ENCODE measurements around the gene MOV10L1. TPM values are rescaled to one million over a fixed set of nuclear protein-coding genes. Genes with fewer than 3 reads are reported as not detected.

The MOV10L1 gene
- total RNA-seq, 4 donors from 2014 or later, result 0.23 to 0.83 (median 0.40) TPM

DNA sequence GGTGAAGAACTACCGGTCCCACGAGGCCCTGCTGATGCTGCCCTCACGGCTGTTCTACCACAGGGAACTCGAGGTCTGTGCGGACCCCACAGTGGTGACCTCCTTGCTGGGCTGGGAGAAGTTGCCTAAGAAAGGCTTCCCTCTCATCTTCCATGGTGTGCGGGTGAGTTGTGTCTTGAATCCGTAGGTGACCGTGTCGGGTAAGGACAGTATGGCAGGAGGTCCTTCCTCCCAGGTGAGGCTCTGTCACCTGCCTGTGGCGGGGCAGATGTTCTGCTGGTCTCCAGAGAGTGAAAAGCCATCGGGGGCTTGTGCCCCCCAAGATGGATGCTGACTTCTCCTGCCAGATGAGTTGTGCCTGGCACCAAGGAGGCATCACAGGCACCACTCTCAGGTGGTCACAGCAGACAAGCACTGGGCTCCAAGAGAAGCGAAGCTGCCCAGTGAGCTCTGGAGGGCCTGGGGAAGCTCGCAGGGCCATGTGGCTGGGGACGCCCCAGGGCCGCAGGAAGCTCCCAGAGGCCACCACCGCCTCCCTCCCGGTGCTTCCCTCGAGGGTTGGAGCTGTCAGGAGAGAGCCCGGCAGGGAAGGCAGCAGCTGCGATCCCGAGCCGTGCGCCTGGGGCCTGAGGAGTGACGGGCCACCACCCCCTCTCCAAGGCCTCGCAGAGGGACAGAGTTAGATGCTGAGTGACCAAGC, 63.4 kb downstream of the MOV10L1 start:
- no peaks in the 10 kb centered on the region for H3K4me1 ChIP-seq

GRCh38 chr22:50153756-50154140, 63.9 kb downstream of the MOV10L1 start:
- Histone ChIP-seq H3K27ac (replicated peaks in 1 of 4) (no peak overlapping the region), H3K27me3 (no peaks in the 10 kb centered on the region), H3K36me3 (no peaks in the 10 kb centered on the region), H3K9me3 (no peaks in the 10 kb centered on the region), H3K4me1 (no peaks in the 10 kb centered on the region), H3K4me3 (no peak overlapping the region)
- intact Hi-C loops (cut with DNase I), result no loop called here
- no peak for TF ChIP-seq POLR2AphosphoS5 (IDR thresholded peaks at IDR 0.05)
- no peak for TF ChIP-seq POLR2A (IDR thresholded peaks at IDR 0.05; ENCODE audit: low read depth)
- no peak for TF ChIP-seq EP300 (IDR thresholded peaks at IDR 0.05)
- TF ChIP-seq, protein P1, sequence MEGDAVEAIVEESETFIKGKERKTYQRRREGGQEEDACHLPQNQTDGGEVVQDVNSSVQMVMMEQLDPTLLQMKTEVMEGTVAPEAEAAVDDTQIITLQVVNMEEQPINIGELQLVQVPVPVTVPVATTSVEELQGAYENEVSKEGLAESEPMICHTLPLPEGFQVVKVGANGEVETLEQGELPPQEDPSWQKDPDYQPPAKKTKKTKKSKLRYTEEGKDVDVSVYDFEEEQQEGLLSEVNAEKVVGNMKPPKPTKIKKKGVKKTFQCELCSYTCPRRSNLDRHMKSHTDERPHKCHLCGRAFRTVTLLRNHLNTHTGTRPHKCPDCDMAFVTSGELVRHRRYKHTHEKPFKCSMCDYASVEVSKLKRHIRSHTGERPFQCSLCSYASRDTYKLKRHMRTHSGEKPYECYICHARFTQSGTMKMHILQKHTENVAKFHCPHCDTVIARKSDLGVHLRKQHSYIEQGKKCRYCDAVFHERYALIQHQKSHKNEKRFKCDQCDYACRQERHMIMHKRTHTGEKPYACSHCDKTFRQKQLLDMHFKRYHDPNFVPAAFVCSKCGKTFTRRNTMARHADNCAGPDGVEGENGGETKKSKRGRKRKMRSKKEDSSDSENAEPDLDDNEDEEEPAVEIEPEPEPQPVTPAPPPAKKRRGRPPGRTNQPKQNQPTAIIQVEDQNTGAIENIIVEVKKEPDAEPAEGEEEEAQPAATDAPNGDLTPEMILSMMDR (IDR thresholded peaks at IDR 0.05), result no peak
- DNase-seq (ENCODE audit: extremely low spot score), result no peak
- WGBS, result 94% methylated on average over 7 of the region's 7 CpGs

More for the DNA sequence above, 63.4 kb downstream of the MOV10L1 start:
- Histone ChIP-seq H3K27ac (replicated peaks in 1 of 4) (no peak overlapping the region), H3K36me3 (no peaks in the 10 kb centered on the region), H3K9me3 (no peaks in the 10 kb centered on the region), H3K27me3 (no peaks in the 10 kb centered on the region), H3K4me3 (no peak overlapping the region)
- 78% methylated on average over 24 of the region's 25 CpGs for WGBS
- intact Hi-C loops (cut with DNase I), result no loop called here
- TF ChIP-seq, protein P1 (IDR thresholded peaks at IDR 0.05), result no peak
- TF ChIP-seq EP300 (IDR thresholded peaks at IDR 0.05) (no peak), POLR2A (IDR thresholded peaks at IDR 0.05; ENCODE audit: low read depth) (no peak), POLR2AphosphoS5 (IDR thresholded peaks at IDR 0.05) (no peak)
- no peak for DNase-seq (ENCODE audit: extremely low spot score)

DNA sequence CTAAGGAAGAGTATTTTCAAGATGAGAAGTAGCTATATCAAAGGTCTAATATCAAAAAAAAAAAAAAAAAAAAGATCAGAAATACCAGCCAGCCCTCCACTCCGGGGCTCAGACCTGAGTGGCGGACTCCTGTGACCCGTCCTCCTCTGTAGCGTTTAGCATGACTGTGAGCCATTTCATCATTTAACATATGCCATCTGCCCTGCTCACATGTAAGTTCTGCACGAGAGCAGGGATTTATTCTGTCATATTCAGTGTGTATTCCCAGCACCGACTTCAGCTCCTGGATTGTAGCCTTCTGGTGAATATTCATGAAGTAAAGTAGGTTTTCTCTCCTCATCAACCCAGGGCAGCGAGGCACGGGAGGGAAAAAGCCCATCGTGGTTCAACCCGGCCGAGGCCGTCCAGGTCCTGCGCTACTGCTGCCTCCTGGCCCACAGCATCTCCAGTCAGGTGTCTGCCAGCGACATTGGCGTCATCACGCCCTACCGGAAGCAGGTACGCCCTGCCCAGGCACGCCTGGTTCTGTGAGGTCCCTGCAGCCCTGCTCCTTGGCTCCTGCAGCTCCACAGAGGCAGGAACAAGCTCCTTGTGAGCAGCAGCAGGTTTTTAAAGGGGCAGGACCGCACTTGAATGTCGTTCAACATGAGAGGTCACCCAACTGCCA, 68.0 kb downstream of the MOV10L1 start:
- Histone ChIP-seq H3K36me3 (no peaks in the 10 kb centered on the region), H3K4me3 (no peak overlapping the region), H3K9me3 (no peaks in the 10 kb centered on the region), H3K27me3 (peaks cover 0 to 16% (median 0%) of the 10 kb centered on the region in 4 donors), H3K4me1 (no peaks in the 10 kb centered on the region), H3K27ac (replicated peaks in 1 of 4) (no peak overlapping the region)
- no peak for TF ChIP-seq POLR2AphosphoS5 (IDR thresholded peaks at IDR 0.05)
- TF ChIP-seq EP300 (IDR thresholded peaks at IDR 0.05), result no peak
- no peak for TF ChIP-seq POLR2A (IDR thresholded peaks at IDR 0.05; ENCODE audit: low read depth)
- TF ChIP-seq, protein P1 (IDR thresholded peaks at IDR 0.05), result no peak
- intact Hi-C loops (cut with DNase I), result no loop called here
- WGBS, result 92% methylated on average over 21 of the region's 21 CpGs
- DNase-seq (ENCODE audit: extremely low spot score), result no peak

DNA sequence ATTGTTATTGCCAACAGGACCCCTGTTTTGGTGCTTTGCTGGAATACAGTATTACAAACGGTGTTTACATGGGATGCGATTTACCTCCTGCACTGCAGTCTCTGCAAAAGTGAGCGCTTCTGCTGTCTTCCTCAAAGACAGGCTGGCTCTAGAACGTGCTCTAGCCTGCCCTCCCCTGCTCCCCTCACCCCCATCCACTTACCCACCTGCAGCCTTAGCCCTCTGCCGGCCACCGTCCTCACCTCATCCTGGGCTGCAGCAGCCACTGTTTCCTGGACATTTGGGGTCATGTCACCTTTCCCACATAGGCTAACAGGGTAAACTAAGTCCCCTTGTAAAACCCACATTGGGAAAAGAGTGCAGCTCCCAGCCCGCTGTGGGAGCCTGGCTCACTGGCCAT, 71.1 kb downstream of the MOV10L1 start:
- no peak overlapping the region for H3K4me3 ChIP-seq
- no peak overlapping the region for H3K27ac ChIP-seq (replicated peaks in 1 of 4)
- H3K4me1 ChIP-seq, result no peaks in the 10 kb centered on the region
- H3K27me3 ChIP-seq, result peaks cover 0 to 16% (median 0%) of the 10 kb centered on the region in 4 donors
- no peaks in the 10 kb centered on the region for H3K36me3 ChIP-seq
- no peaks in the 10 kb centered on the region for H3K9me3 ChIP-seq
- intact Hi-C loops (cut with DNase I), result no loop called here
- no peak for DNase-seq (ENCODE audit: extremely low spot score)
- 90% methylated on average over 7 of the region's 7 CpGs for WGBS
- TF ChIP-seq, protein P1 (IDR thresholded peaks at IDR 0.05), result no peak
- TF ChIP-seq EP300 (IDR thresholded peaks at IDR 0.05), result no peak
- no peak for TF ChIP-seq POLR2A (IDR thresholded peaks at IDR 0.05; ENCODE audit: low read depth)
- no peak for TF ChIP-seq POLR2AphosphoS5 (IDR thresholded peaks at IDR 0.05)

Measured in esophagus muscularis mucosa (tissue), 4 donors.